ENCODE results near the gene SYT17.

SYT17 gene

GRCh38 chr16:19295393-19295792, 127.4 kb downstream of the SYT17 start:
- no peak for TF ChIP-seq EZH2phosphoT487 (IDR thresholded peaks at IDR 0.05; ENCODE audit: borderline replicate concordance)
- TF ChIP-seq CTCF (conservative IDR thresholded peaks at IDR 0.05; ENCODE audit: low read length): no peak
- no peaks in the 10 kb centered on the region for H3K9me2 ChIP-seq (replicated peaks; ENCODE audit: low read depth, low read length)

GRCh38 chr16:19297454-19297853, 129.4 kb downstream of the SYT17 start:
- no peaks in the 10 kb centered on the region for H3K27me3 ChIP-seq (ENCODE audit: insufficient read depth, low read length, poor library complexity, severe bottlenecking)
- no peak overlapping the region for H3K4me3 ChIP-seq (ENCODE audit: low read length, poor library complexity, severe bottlenecking)
- no peaks in the 10 kb centered on the region; the same call in 1 of the 2 replicates for H3K9me3 ChIP-seq (ENCODE audit: insufficient read depth, low read depth, low read length)
- no peaks in the 10 kb centered on the region for H4K20me1 ChIP-seq (ENCODE audit: insufficient read depth, low read length, poor library complexity, severe bottlenecking)
- H2AFZ ChIP-seq (ENCODE audit: low read length): no peak overlapping the region
- no peak overlapping the region for H3K9ac ChIP-seq (ENCODE audit: low read depth, low read length, poor library complexity, severe bottlenecking)
- no peak overlapping the region for H3K4me2 ChIP-seq (ENCODE audit: low read depth, low read length, poor library complexity, severe bottlenecking)
- no peaks in the 10 kb centered on the region for H3K4me1 ChIP-seq (ENCODE audit: insufficient read depth, low read length, poor library complexity, severe bottlenecking)
- no peaks in the 10 kb centered on the region for H3K9me2 ChIP-seq (replicated peaks; ENCODE audit: low read depth, low read length)
- TF ChIP-seq CTCF (conservative IDR thresholded peaks at IDR 0.05; ENCODE audit: low read length) (no peak), EZH2phosphoT487 (IDR thresholded peaks at IDR 0.05; ENCODE audit: borderline replicate concordance) (no peak)
- H3K79me2 ChIP-seq (ENCODE audit: insufficient read depth, low read length): no peaks in the 10 kb centered on the region
- H3F3A ChIP-seq (ENCODE audit: low read depth): no peaks in the 10 kb centered on the region
- H3K36me3 ChIP-seq (ENCODE audit: insufficient read depth, low read length): no peaks in the 10 kb centered on the region

More at GRCh38 chr16:19295393-19295792, 127.4 kb downstream of the SYT17 start:
- Histone ChIP-seq H3K4me3 (ENCODE audit: low read length, poor library complexity, severe bottlenecking) (no peak overlapping the region), H3K9ac (ENCODE audit: low read depth, low read length, poor library complexity, severe bottlenecking) (no peak overlapping the region), H3K4me2 (ENCODE audit: low read depth, low read length, poor library complexity, severe bottlenecking) (no peak overlapping the region), H4K20me1 (ENCODE audit: insufficient read depth, low read length, poor library complexity, severe bottlenecking) (no peaks in the 10 kb centered on the region), H3K36me3 (ENCODE audit: insufficient read depth, low read length) (no peaks in the 10 kb centered on the region), H3K9me3 (ENCODE audit: insufficient read depth, low read depth, low read length) (no peaks in the 10 kb centered on the region; the same call in 1 of the 2 replicates), H3K27me3 (ENCODE audit: insufficient read depth, low read length, poor library complexity, severe bottlenecking) (no peaks in the 10 kb centered on the region), H3K4me1 (ENCODE audit: insufficient read depth, low read length, poor library complexity, severe bottlenecking) (no peaks in the 10 kb centered on the region), H2AFZ (ENCODE audit: low read length) (no peak overlapping the region), H3K79me2 (ENCODE audit: insufficient read depth, low read length) (no peaks in the 10 kb centered on the region), H3F3A (ENCODE audit: low read depth) (no peaks in the 10 kb centered on the region)

- Histone ChIP-seq H3K4me3 (ENCODE audit: low read length, poor library complexity, severe bottlenecking) (no peak overlapping the region), H3K9ac (ENCODE audit: low read depth, low read length, poor library complexity, severe bottlenecking) (no peak overlapping the region), H3K9me3 (ENCODE audit: insufficient read depth, low read depth, low read length) (no peaks in the 10 kb centered on the region; the same call in 1 of the 2 replicates), H3K27me3 (ENCODE audit: insufficient read depth, low read length, poor library complexity, severe bottlenecking) (no peaks in the 10 kb centered on the region), H3K4me2 (ENCODE audit: low read depth, low read length, poor library complexity, severe bottlenecking) (no peak overlapping the region), H3K36me3 (ENCODE audit: insufficient read depth, low read length) (no peaks in the 10 kb centered on the region), H3K79me2 (ENCODE audit: insufficient read depth, low read length) (no peaks in the 10 kb centered on the region), H2AFZ (ENCODE audit: low read length) (no peak overlapping the region), H3K4me1 (ENCODE audit: insufficient read depth, low read length, poor library complexity, severe bottlenecking) (no peaks in the 10 kb centered on the region), H3K9me2 (replicated peaks; ENCODE audit: low read depth, low read length) (no peaks in the 10 kb centered on the region), H3F3A (ENCODE audit: low read depth) (no peaks in the 10 kb centered on the region), H4K20me1 (ENCODE audit: insufficient read depth, low read length, poor library complexity, severe bottlenecking) (no peaks in the 10 kb centered on the region)
- TF ChIP-seq CTCF (conservative IDR thresholded peaks at IDR 0.05; ENCODE audit: low read length) (no peak), EZH2phosphoT487 (IDR thresholded peaks at IDR 0.05; ENCODE audit: borderline replicate concordance) (no peak)
Measured at GRCh38 chr16:19299565-19299964, 131.5 kb downstream of the SYT17 start.

Data from Loucy (cell line).